ENCODE results near the gene CHMP6.

The CHMP6 gene

GRCh38 chr17:80969674-80970043 is 22.0 kb upstream of the CHMP6 start:
- no peak overlapping the region for H3K4me3 ChIP-seq (ENCODE audit: low read depth, low read length)
- no peak for TF ChIP-seq CTCF (IDR thresholded peaks at IDR 0.05; ENCODE audit: low read depth, low read length)
- TF ChIP-seq MYC (IDR thresholded peaks at IDR 0.05; ENCODE audit: low read depth, low read length), result no peak
- no peak for TF ChIP-seq MAX (IDR thresholded peaks at IDR 0.05; ENCODE audit: low read depth, low read length)
- TF ChIP-seq POLR2A (IDR thresholded peaks at IDR 0.05; ENCODE audit: extremely low read depth, insufficient read length), result no peak
- no peak for DNase-seq (ENCODE audit: low read depth)

GRCh38 chr17:80970044-80970761 is 21.4 kb upstream of the CHMP6 start:
- H3K4me3 ChIP-seq (ENCODE audit: low read depth, low read length), result no peak overlapping the region
- DNase-seq (ENCODE audit: low read depth), result peak; percentile 50
- TF ChIP-seq POLR2A (IDR thresholded peaks at IDR 0.05; ENCODE audit: extremely low read depth, insufficient read length), result no peak
- TF ChIP-seq CTCF (IDR thresholded peaks at IDR 0.05; ENCODE audit: low read depth, low read length), result peak; percentile 21

DNA sequence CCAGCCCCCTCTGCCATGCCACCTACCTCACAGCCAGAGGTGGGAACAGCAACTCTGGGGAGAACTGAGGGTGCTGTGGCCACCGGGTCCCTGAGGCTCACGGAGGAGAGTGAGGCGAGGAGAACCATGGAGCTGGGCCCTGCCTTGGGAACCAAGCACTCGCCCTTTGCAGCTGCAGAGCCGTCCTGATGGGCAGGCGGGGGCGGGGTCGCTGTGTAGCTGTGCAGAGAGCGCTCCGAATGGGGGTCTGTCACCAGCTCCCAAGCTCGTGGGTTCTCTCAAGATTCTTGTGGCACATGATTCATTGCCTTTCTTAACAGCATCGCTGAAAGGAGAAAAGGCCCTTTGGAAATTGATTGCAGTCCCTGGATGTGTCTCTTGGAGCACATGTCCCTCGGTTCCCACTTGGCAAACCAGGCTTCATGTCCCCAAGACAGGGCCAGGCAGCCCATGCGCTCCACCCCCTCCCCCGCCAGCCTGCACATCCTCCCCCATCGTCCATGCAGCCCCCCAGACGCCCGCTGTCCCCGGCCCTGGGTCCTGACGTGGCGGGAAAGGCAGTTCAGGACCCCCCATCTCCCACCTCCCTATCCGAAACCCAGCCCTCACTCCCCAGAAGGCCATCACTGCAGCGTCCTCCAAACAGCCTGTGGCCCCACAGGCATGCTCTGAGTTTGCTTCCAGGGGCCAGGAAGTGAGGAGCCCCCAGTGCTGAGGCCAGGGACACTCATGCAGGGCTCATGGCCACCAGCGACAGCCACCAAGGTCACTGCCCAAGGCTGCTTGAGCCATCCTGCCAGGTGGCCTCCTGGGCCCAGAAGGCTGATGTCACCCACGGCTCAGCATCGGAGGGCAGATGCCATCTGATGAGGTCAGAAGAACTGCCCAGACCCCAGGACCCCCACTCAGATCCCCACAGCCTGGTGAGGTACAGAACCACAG is 20.6 kb upstream of the CHMP6 start:
- H3K4me3 ChIP-seq (ENCODE audit: low read depth, low read length), result no peak overlapping the region
- no peak for TF ChIP-seq MAX (IDR thresholded peaks at IDR 0.05; ENCODE audit: low read depth, low read length)
- no peak for TF ChIP-seq POLR2A (IDR thresholded peaks at IDR 0.05; ENCODE audit: extremely low read depth, insufficient read length)
- TF ChIP-seq MYC (IDR thresholded peaks at IDR 0.05; ENCODE audit: low read depth, low read length), result no peak
- no peak for TF ChIP-seq CTCF (IDR thresholded peaks at IDR 0.05; ENCODE audit: low read depth, low read length)
- DNase-seq (ENCODE audit: low read depth), result no peak

- TF ChIP-seq CTCF (IDR thresholded peaks at IDR 0.05; ENCODE audit: low read depth, low read length), result no peak
- no peak for TF ChIP-seq POLR2A (IDR thresholded peaks at IDR 0.05; ENCODE audit: extremely low read depth, insufficient read length)
- no peak for TF ChIP-seq MYC (IDR thresholded peaks at IDR 0.05; ENCODE audit: low read depth, low read length)
- no peak for TF ChIP-seq MAX (IDR thresholded peaks at IDR 0.05; ENCODE audit: low read depth, low read length)
- H3K4me3 ChIP-seq (ENCODE audit: low read depth, low read length), result no peak overlapping the region
- no peak for DNase-seq (ENCODE audit: low read depth)
Measured at GRCh38 chr17:80971704-80972304, 19.8 kb upstream of the CHMP6 start.

DNA sequence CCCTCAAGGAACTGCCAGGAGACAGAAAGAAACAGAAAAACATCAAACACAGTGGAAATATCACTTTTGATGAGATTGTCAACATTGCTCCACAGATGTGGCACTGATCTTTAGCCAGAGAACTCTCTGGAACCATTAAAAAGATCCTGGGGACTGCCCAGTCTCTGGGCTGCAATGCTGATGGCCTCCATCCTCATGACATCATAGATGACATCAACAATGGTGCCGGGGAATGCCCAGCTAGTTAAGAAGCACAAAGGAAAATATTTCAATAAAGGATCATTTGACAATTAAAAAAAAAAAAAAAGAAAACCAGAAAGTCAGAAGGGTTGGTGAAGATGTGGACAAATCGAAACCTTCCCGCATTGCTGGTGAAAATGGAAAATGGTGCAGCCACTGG is 14.9 kb upstream of the CHMP6 start:
- TF ChIP-seq CTCF (IDR thresholded peaks at IDR 0.05; ENCODE audit: low read depth, low read length), result no peak
- TF ChIP-seq MYC (IDR thresholded peaks at IDR 0.05; ENCODE audit: low read depth, low read length), result no peak
- no peak for TF ChIP-seq MAX (IDR thresholded peaks at IDR 0.05; ENCODE audit: low read depth, low read length)
- TF ChIP-seq POLR2A (IDR thresholded peaks at IDR 0.05; ENCODE audit: extremely low read depth, insufficient read length), result no peak
- H3K4me3 ChIP-seq (ENCODE audit: low read depth, low read length), result no peak overlapping the region
- no peak for DNase-seq (ENCODE audit: low read depth)

Measured in NB4 (cell line).